Gastroesophageal sphincter (tissue), 3 donors: ENCODE data around the gene EPC1.

Experiments used
- CTCF ChIP-seq, 4 experiments: fragments of 200-600 bp in 2 of 4; fragments of 450-650 bp in 2 of 4; sonication (generic) in 1 of 4; IDR thresholded peaks; one replicate each; pipeline ENCODE4 v1.5.1; 2017 to 2019; ENCODE audit warnings: antibody characterized with exemption in 4 of 4, mild to moderate bottlenecking in 2 of 4, moderate library complexity in 2 of 4
- EP300 ChIP-seq: sonication (generic); formaldehyde crosslinking; IDR thresholded peaks from one replicate; pipeline ENCODE4 v1.6.1; 2017; ENCODE audit warnings: antibody characterized with exemption, mild to moderate bottlenecking
- POLR2A ChIP-seq, 2 donors: fragments of 450-650 bp; IDR thresholded peaks; one replicate each; pipeline ENCODE4 v1.6.1; 2017; ENCODE audit warnings: antibody characterized with exemption in 2 of 2, mild to moderate bottlenecking in 2 of 2, moderate library complexity in 1 of 2
- POLR2AphosphoS5 ChIP-seq: sonication (generic); formaldehyde crosslinking; IDR thresholded peaks from one replicate; pipeline ENCODE4 v1.6.1; 2017; ENCODE audit warnings: antibody characterized with exemption

- no peak for TF ChIP-seq CTCF (IDR thresholded peaks at IDR 0.05)
- no peak for TF ChIP-seq EP300
- TF ChIP-seq POLR2A (IDR thresholded peaks at IDR 0.05) = no peak
- no peak for TF ChIP-seq POLR2AphosphoS5
Measured at GRCh38 chr10:32229170-32229569, 117.8 kb downstream of the EPC1 start.
